Breast epithelium (tissue), 4 donors: ENCODE results near the gene GULP1. TPM values are rescaled to one million over a fixed set of nuclear protein-coding genes. Genes with fewer than 3 reads are reported as not detected.

ENCODE experiments used
- DNase-seq, 2 donors: peaks; one replicate each; pipeline ENCODE4 v3.0.0-alpha.2; 2019; ENCODE audit warnings: low spot score in 2 of 2
- H3K27ac ChIP-seq, 2 donors: fragments of 200-600 bp; sonication (generic) in 1 of 2; one replicate each; pipeline ENCODE4 v1.5.1; 2016 to 2019; ENCODE audit warnings: mild to moderate bottlenecking in 1 of 2
- H3K27me3 ChIP-seq, 2 donors: fragments of 200-600 bp; sonication (generic) in 1 of 2; one replicate each; pipeline versions ENCODE4 v1.5.1 to v1.6.0; 2017 to 2019; ENCODE audit warnings: control low read depth in 1 of 2, mild to moderate bottlenecking in 1 of 2
- H3K36me3 ChIP-seq: fragments of 200-600 bp; one replicate; pipeline ENCODE4 v1.5.1; 2019
- H3K4me1 ChIP-seq, 2 donors: fragments of 200-600 bp; sonication (generic); one replicate each; pipeline ENCODE4 v1.5.1; 2016 to 2019; ENCODE audit warnings: control low read depth in 1 of 2
- H3K4me3 ChIP-seq, 3 donors: fragments of 200-600 bp; sonication (generic); 1 replicate in 2 of 3; 2 replicates in 1 of 3; pipeline ENCODE4 v1.5.1; 2016 to 2019; ENCODE audit warnings: mild to moderate bottlenecking in 3 of 3, moderate library complexity in 2 of 3
- H3K9me3 ChIP-seq, 2 donors: fragments of 200-600 bp; sonication (generic) in 1 of 2; one replicate each; pipeline ENCODE4 v1.5.1; 2016 to 2019; ENCODE audit warnings: control low read depth in 1 of 2
- CTCF ChIP-seq, 3 donors: fragments of 450-650 bp; IDR thresholded peaks; one replicate each; pipeline ENCODE4 v1.5.1; 2016 to 2017; ENCODE audit warnings: antibody characterized with exemption in 3 of 3, mild to moderate bottlenecking in 3 of 3, moderate library complexity in 3 of 3
- POLR2A ChIP-seq: fragments of 450-650 bp; IDR thresholded peaks from one replicate; pipeline ENCODE4 v1.6.1; 2016; ENCODE audit warnings: antibody characterized with exemption, mild to moderate bottlenecking, moderate library complexity
- POLR2AphosphoS5 ChIP-seq, 3 donors: sonication (generic); formaldehyde crosslinking; IDR thresholded peaks; one replicate each; pipeline ENCODE4 v1.6.1; 2017; ENCODE audit warnings: antibody characterized with exemption in 3 of 3
- intact Hi-C: fragments of 100-400 bp; cut with DNase I; formaldehyde crosslinking; loops from one replicate; pipeline ENCODE4 v1.15.1; 2023; ENCODE audit warnings: low total_unique reads
- total RNA-seq, 3 donors: library from RNA; depleted of rRNA; stranded (reverse); fragments of >200 nt; gene quantifications; one replicate each; pipeline ENCODE4 v1.1.0, GENCODE V29; 2016

The GULP1 gene
- total RNA-seq, 3 donors from 2014 or later, result 16.5 to 47.9 (median 43.8) TPM

GRCh38 chr2:188449561-188449960, 157.9 kb downstream of the GULP1 start:
- TF ChIP-seq CTCF (IDR thresholded peaks at IDR 0.05), result no peak
- TF ChIP-seq POLR2AphosphoS5 (IDR thresholded peaks at IDR 0.05), result no peak
- no peak for TF ChIP-seq POLR2A
- DNase-seq, result no peak
- Histone ChIP-seq H3K4me1 (no peaks in the 10 kb centered on the region), H3K4me3 (no peak overlapping the region), H3K27me3 (no peaks in the 10 kb centered on the region), H3K36me3 (no peaks in the 10 kb centered on the region), H3K27ac (no peak overlapping the region), H3K9me3 (peaks cover 0 to 4% of the 10 kb centered on the region in 2 donors)
- intact Hi-C loops, result no loop called here

- Histone ChIP-seq H3K4me3 (no peak overlapping the region), H3K9me3 (peaks cover 0 to 4% of the 10 kb centered on the region in 2 donors), H3K27me3 (no peaks in the 10 kb centered on the region), H3K27ac (no peak overlapping the region), H3K4me1 (no peaks in the 10 kb centered on the region), H3K36me3 (no peaks in the 10 kb centered on the region)
- intact Hi-C loops, result no loop called here
- no peak for DNase-seq
- TF ChIP-seq CTCF (IDR thresholded peaks at IDR 0.05) (no peak), POLR2AphosphoS5 (IDR thresholded peaks at IDR 0.05) (no peak), POLR2A (no peak)
These were observed 158.3 kb downstream of the GULP1 start for GRCh38 chr2:188449971-188450370.

GRCh38 chr2:188450732-188451483, 159.2 kb downstream of the GULP1 start:
- no peak overlapping the region for H3K4me3 ChIP-seq
- no peak for DNase-seq
- H3K27ac ChIP-seq, result no peak overlapping the region
- H3K27me3 ChIP-seq, result no peaks in the 10 kb centered on the region
- H3K36me3 ChIP-seq, result no peaks in the 10 kb centered on the region
- intact Hi-C loops, result no loop called here
- H3K9me3 ChIP-seq, result peaks cover 0 to 4% of the 10 kb centered on the region in 2 donors
- H3K4me1 ChIP-seq, result no peaks in the 10 kb centered on the region
- TF ChIP-seq CTCF (IDR thresholded peaks at IDR 0.05), result no peak
- no peak for TF ChIP-seq POLR2A
- TF ChIP-seq POLR2AphosphoS5 (IDR thresholded peaks at IDR 0.05), result no peak

- Histone ChIP-seq H3K27me3 (no peaks in the 10 kb centered on the region), H3K4me1 (no peaks in the 10 kb centered on the region), H3K9me3 (peaks cover 0 to 4% of the 10 kb centered on the region in 2 donors), H3K4me3 (no peak overlapping the region), H3K36me3 (no peaks in the 10 kb centered on the region), H3K27ac (no peak overlapping the region)
- intact Hi-C loops, result no loop called here
- TF ChIP-seq POLR2AphosphoS5 (IDR thresholded peaks at IDR 0.05) (no peak), CTCF (IDR thresholded peaks at IDR 0.05) (no peak), POLR2A (no peak)
- no peak for DNase-seq
These were observed 160.4 kb downstream of the GULP1 start for GRCh38 chr2:188452084-188452483.

GRCh38 chr2:188456114-188456909, 164.6 kb downstream of the GULP1 start:
- Histone ChIP-seq H3K27ac (no peak overlapping the region), H3K36me3 (no peaks in the 10 kb centered on the region), H3K27me3 (no peaks in the 10 kb centered on the region), H3K4me3 (no peak overlapping the region), H3K9me3 (peaks cover 3 to 4% of the 10 kb centered on the region in 2 donors), H3K4me1 (no peaks in the 10 kb centered on the region)
- TF ChIP-seq POLR2A, result no peak
- TF ChIP-seq POLR2AphosphoS5 (IDR thresholded peaks at IDR 0.05), result no peak
- TF ChIP-seq CTCF (IDR thresholded peaks at IDR 0.05), result no peak
- intact Hi-C loops, result no loop called here
- no peak for DNase-seq
